IgD-negative memory B cell (primary cell): ENCODE results near the gene GSTA3. TPM values are rescaled to one million over a fixed set of nuclear protein-coding genes. Genes with fewer than 3 reads are reported as not detected.

Experiments used
- H3K27ac Mint-ChIP-seq, 3 donors: one replicate each; pipeline ENCODE4 v1.8.0; 2020 to 2022; ENCODE audit warnings: mild to moderate bottlenecking in 3 of 3, mixed read lengths in 3 of 3, moderate library complexity in 1 of 3
- H3K27me3 Mint-ChIP-seq: one replicate; pipeline ENCODE4 v1.8.0; 2021; ENCODE audit warnings: mixed read lengths
- H3K36me3 Mint-ChIP-seq: one replicate; pipeline ENCODE4 v1.8.0; 2020; ENCODE audit warnings: mild to moderate bottlenecking, mixed read lengths
- H3K4me1 Mint-ChIP-seq, 3 donors: one replicate each; pipeline ENCODE4 v1.8.0; 2020 to 2022; ENCODE audit warnings: mixed read lengths in 3 of 3, mild to moderate bottlenecking in 1 of 3
- H3K4me3 Mint-ChIP-seq, 4 donors: one replicate each; pipeline ENCODE4 v1.8.0; 2020 to 2022; ENCODE audit warnings: mild to moderate bottlenecking in 4 of 4, mixed read lengths in 4 of 4, moderate library complexity in 3 of 4
- H3K9me3 Mint-ChIP-seq, 3 donors: one replicate each; pipeline ENCODE4 v1.8.0; 2020 to 2021; ENCODE audit warnings: mixed read lengths in 3 of 3, mild to moderate bottlenecking in 1 of 3
- polyA plus RNA-seq: library from polyadenylated mRNA; unstranded; fragments of 300-500 nt; fragmentation: Illumina TruSeq; gene quantifications from one replicate; pipeline ENCODE4 v1.2.3, GENCODE V29; 2021

The GSTA3 gene
- polyA plus RNA-seq, 1 donor from 2014 or later, result not detected

GRCh38 chr6:52849137-52849536, 60.4 kb downstream of the GSTA3 start:
- Mint-ChIP-seq H3K27me3 (peaks cover 13% of the 10 kb centered on the region), H3K4me3 (no peak overlapping the region), H3K9me3 (peaks cover 0 to 5% (median 0%) of the 10 kb centered on the region in 3 donors), H3K27ac (peak overlapping the region in 1 of 3 donors; percentile 60), H3K4me1 (no peaks in the 10 kb centered on the region), H3K36me3 (no peaks in the 10 kb centered on the region)

Other genes with a start within 250 kb of the GSTA3 start
- gene TMEM14A, start 238.6 kb downstream of the GSTA3 start, polyA plus RNA-seq, result 34.6 TPM
- gene GSTA2, start 146.2 kb downstream of the GSTA3 start, polyA plus RNA-seq, result not detected
- gene GSTA1, start 105.9 kb downstream of the GSTA3 start, polyA plus RNA-seq, result not detected
- gene GSTA5, start 68.9 kb downstream of the GSTA3 start, polyA plus RNA-seq, result not detected
- gene GSTA4, start 85.6 kb upstream of the GSTA3 start, polyA plus RNA-seq, result 4.1 TPM
- 5.2 TPM for gene CILK1, start 152.1 kb upstream of the GSTA3 start, polyA plus RNA-seq
- gene FBXO9, start 155.7 kb upstream of the GSTA3 start, polyA plus RNA-seq, result 48.3 TPM
- gene GCM1, start 239.1 kb upstream of the GSTA3 start, polyA plus RNA-seq, result not detected